ENCODE measurements around the gene EMX1.

- TF ChIP-seq POLR2AphosphoS5 (IDR thresholded peaks at IDR 0.05; ENCODE audit: borderline replicate concordance, low read depth, low read length) (no peak), EZH2 (IDR thresholded peaks at IDR 0.05) (no peak), FOXP2 (optimal IDR thresholded peaks at IDR 0.05; ENCODE audit: control extremely low read depth, extremely low read length, insufficient read depth) (no peak)
These were observed 64.9 kb downstream of the EMX1 start for GRCh38 chr2:72982219-72982618.

All from SK-N-MC (cell line).